Neural cell (in vitro differentiated cells): ENCODE measurements around the gene SLC16A10. TPM values are rescaled to one million over a fixed set of nuclear protein-coding genes. Genes with fewer than 3 reads are reported as not detected.

Experiments
- H2AFZ ChIP-seq: fragments of 200-600, 300-800 bp; sonication (generic), shearing (Covaris generic); 2 replicates; pipeline ENCODE4 v1.6.0; 2014; ENCODE audit warnings: low read depth, mild to moderate bottlenecking, antibody characterized with exemption, low read length, moderate library complexity
- H3F3A ChIP-seq: fragments of 200-600 bp; shearing (Covaris generic); 2 replicates; pipeline ENCODE4 v1.6.1; 2016; ENCODE audit warnings: mild to moderate bottlenecking, moderate library complexity, mixed read lengths, antibody characterized with exemption, low read length; ENCODE audit not compliant: insufficient read depth, poor library complexity, severe bottlenecking
- H3K27ac ChIP-seq: fragments of 200-600, 300-800 bp; sonication (generic), shearing (Covaris generic); 2 replicates; pipeline ENCODE4 v1.5.1; 2014; ENCODE audit warnings: mild to moderate bottlenecking, low read length, moderate library complexity
- H3K27me3 ChIP-seq: fragments of 300-800, 200-600 bp; sonication (generic), shearing (Covaris generic); 2 replicates; pipeline ENCODE4 v1.6.0; 2014; ENCODE audit warnings: mild to moderate bottlenecking, low read depth, low read length, moderate library complexity; ENCODE audit not compliant: insufficient read depth
- H3K36me3 ChIP-seq: fragments of 300-800, 200-600 bp; sonication (generic), shearing (Covaris generic); 2 replicates; pipeline ENCODE4 v1.5.1; 2014; ENCODE audit warnings: mild to moderate bottlenecking, antibody characterized with exemption, low read length, moderate library complexity; ENCODE audit not compliant: insufficient read depth
- H3K4me2 ChIP-seq: fragments of 300-800, 200-600 bp; sonication (generic), shearing (Covaris generic); 2 replicates; pipeline ENCODE4 v1.6.0; 2014; ENCODE audit warnings: mild to moderate bottlenecking, low read length
- H3K4me3 ChIP-seq: fragments of 300-800, 200-600 bp; sonication (generic), shearing (Covaris generic); 2 replicates; pipeline ENCODE4 v1.5.1; 2014; ENCODE audit warnings: mild to moderate bottlenecking, low read length, moderate library complexity
- H3K79me2 ChIP-seq: fragments of 200-600 bp; shearing (Covaris generic); replicated peaks from 2 replicates; pipeline ENCODE4 v1.6.0; 2014; ENCODE audit warnings: mild to moderate bottlenecking, low read length, moderate library complexity; ENCODE audit not compliant: insufficient read depth
- H3K9ac ChIP-seq: fragments of 300-800, 200-600 bp; sonication (generic), shearing (Covaris generic); 2 replicates; pipeline ENCODE4 v1.6.1; 2016; ENCODE audit warnings: mild to moderate bottlenecking, low read length, mixed read lengths
- H3K9me2 ChIP-seq: fragments of 200-600 bp; shearing (Covaris generic); 2 replicates; pipeline ENCODE4 v1.6.1; 2016; ENCODE audit warnings: mild to moderate bottlenecking, low read length, mixed read lengths; ENCODE audit not compliant: insufficient read depth
- H3K9me3 ChIP-seq: fragments of 200-600, 300-800 bp; sonication (generic), shearing (Covaris generic); 2 replicates; pipeline ENCODE4 v1.6.1; 2016; ENCODE audit warnings: mild to moderate bottlenecking, mixed run types, low read length, moderate library complexity, mixed read lengths
- H4K20me1 ChIP-seq: fragments of 200-600 bp; shearing (Covaris generic); 2 replicates; pipeline ENCODE4 v1.6.1; 2016; ENCODE audit warnings: mild to moderate bottlenecking, mixed run types; ENCODE audit not compliant: insufficient read depth
- EP300 ChIP-seq: fragments of 450-650 bp; conservative IDR thresholded peaks from 2 replicates; pipeline ENCODE4 v1.6.1; 2014; ENCODE audit warnings: antibody characterized with exemption, mild to moderate bottlenecking, moderate library complexity; ENCODE audit not compliant: poor library complexity, severe bottlenecking
- EZH2 ChIP-seq: fragments of 200-600, 300-800 bp; shearing (Covaris generic), sonication (generic); IDR thresholded peaks from 2 replicates; pipeline ENCODE4 v1.6.1; 2014; ENCODE audit warnings: antibody characterized with exemption, low read length, borderline replicate concordance, mild to moderate bottlenecking; ENCODE audit not compliant: insufficient read depth, poor library complexity, severe bottlenecking
- MXI1 ChIP-seq: fragments of 450-650 bp; conservative IDR thresholded peaks from 2 replicates; pipeline ENCODE4 v1.6.1; 2014; ENCODE audit warnings: antibody characterized with exemption, mild to moderate bottlenecking; ENCODE audit not compliant: poor library complexity, severe bottlenecking
- POLR2AphosphoS5 ChIP-seq: IDR thresholded peaks from 2 replicates; pipeline ENCODE4 v1.6.1; 2012
- RAD21 ChIP-seq: fragments of 450-650 bp; conservative IDR thresholded peaks from 2 replicates; pipeline ENCODE4 v1.6.1; 2014; ENCODE audit warnings: antibody characterized with exemption, mild to moderate bottlenecking, moderate library complexity
- SMC3 ChIP-seq: fragments of 450-650 bp; conservative IDR thresholded peaks from 2 replicates; pipeline ENCODE4 v1.6.1; 2014; ENCODE audit warnings: antibody characterized with exemption, mild to moderate bottlenecking, moderate library complexity; ENCODE audit not compliant: poor library complexity
- TAF1 ChIP-seq: IDR thresholded peaks from 2 replicates; pipeline ENCODE4 v1.6.1; 2012; ENCODE audit warnings: low read depth
- polyA plus RNA-seq: library from polyadenylated mRNA; depleted of rRNA; stranded (reverse); fragments of >200 nt; gene quantifications from 2 replicates; pipeline ENCODE4 v1.2.3, GENCODE V29; 2014
- TF ChIP-seq, protein P1 (sequence below): IDR thresholded peaks from 2 replicates; pipeline ENCODE4 v1.6.1; 2012; ENCODE audit warnings: borderline replicate concordance
- TF ChIP-seq, protein P2 (sequence below): fragments of 450-650 bp; IDR thresholded peaks from 2 replicates; pipeline ENCODE4 v1.5.1; 2014; ENCODE audit warnings: antibody characterized with exemption, mild to moderate bottlenecking, moderate library complexity; ENCODE audit not compliant: poor library complexity, severe bottlenecking

SLC16A10 gene
- polyA plus RNA-seq, 1 donor from 2014 or later = 1.5 TPM

DNA sequence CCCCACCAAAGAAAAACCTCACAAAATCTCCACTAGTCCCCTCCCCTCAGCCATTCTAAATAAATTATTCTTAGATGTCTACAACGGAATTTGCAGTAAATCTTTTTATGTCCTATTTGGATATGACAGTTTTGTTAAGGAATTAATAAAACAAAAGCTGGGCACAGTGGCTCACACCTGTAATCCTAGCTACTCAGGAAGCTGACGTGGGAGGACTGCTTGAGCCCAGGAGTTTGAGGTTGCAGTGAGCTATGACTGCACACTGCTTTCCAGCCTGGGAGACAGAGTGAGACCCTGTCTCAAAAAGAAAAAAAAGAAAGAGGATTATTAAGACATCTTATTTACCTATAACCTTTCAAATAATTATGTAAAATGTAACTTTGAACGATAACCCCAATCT is 165.4 kb downstream of the SLC16A10 start:
- no peak overlapping the region for H3K4me2 ChIP-seq
- TF ChIP-seq, protein P1, sequence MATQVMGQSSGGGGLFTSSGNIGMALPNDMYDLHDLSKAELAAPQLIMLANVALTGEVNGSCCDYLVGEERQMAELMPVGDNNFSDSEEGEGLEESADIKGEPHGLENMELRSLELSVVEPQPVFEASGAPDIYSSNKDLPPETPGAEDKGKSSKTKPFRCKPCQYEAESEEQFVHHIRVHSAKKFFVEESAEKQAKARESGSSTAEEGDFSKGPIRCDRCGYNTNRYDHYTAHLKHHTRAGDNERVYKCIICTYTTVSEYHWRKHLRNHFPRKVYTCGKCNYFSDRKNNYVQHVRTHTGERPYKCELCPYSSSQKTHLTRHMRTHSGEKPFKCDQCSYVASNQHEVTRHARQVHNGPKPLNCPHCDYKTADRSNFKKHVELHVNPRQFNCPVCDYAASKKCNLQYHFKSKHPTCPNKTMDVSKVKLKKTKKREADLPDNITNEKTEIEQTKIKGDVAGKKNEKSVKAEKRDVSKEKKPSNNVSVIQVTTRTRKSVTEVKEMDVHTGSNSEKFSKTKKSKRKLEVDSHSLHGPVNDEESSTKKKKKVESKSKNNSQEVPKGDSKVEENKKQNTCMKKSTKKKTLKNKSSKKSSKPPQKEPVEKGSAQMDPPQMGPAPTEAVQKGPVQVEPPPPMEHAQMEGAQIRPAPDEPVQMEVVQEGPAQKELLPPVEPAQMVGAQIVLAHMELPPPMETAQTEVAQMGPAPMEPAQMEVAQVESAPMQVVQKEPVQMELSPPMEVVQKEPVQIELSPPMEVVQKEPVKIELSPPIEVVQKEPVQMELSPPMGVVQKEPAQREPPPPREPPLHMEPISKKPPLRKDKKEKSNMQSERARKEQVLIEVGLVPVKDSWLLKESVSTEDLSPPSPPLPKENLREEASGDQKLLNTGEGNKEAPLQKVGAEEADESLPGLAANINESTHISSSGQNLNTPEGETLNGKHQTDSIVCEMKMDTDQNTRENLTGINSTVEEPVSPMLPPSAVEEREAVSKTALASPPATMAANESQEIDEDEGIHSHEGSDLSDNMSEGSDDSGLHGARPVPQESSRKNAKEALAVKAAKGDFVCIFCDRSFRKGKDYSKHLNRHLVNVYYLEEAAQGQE = no peak
- TF ChIP-seq POLR2AphosphoS5 (no peak), EZH2 (no peak), SMC3 (no peak), EP300 (no peak), TAF1 (no peak), MXI1 (no peak), RAD21 (no peak)
- TF ChIP-seq, protein P2, sequence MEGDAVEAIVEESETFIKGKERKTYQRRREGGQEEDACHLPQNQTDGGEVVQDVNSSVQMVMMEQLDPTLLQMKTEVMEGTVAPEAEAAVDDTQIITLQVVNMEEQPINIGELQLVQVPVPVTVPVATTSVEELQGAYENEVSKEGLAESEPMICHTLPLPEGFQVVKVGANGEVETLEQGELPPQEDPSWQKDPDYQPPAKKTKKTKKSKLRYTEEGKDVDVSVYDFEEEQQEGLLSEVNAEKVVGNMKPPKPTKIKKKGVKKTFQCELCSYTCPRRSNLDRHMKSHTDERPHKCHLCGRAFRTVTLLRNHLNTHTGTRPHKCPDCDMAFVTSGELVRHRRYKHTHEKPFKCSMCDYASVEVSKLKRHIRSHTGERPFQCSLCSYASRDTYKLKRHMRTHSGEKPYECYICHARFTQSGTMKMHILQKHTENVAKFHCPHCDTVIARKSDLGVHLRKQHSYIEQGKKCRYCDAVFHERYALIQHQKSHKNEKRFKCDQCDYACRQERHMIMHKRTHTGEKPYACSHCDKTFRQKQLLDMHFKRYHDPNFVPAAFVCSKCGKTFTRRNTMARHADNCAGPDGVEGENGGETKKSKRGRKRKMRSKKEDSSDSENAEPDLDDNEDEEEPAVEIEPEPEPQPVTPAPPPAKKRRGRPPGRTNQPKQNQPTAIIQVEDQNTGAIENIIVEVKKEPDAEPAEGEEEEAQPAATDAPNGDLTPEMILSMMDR = no peak
- no peaks in the 10 kb centered on the region for H4K20me1 ChIP-seq

DNA sequence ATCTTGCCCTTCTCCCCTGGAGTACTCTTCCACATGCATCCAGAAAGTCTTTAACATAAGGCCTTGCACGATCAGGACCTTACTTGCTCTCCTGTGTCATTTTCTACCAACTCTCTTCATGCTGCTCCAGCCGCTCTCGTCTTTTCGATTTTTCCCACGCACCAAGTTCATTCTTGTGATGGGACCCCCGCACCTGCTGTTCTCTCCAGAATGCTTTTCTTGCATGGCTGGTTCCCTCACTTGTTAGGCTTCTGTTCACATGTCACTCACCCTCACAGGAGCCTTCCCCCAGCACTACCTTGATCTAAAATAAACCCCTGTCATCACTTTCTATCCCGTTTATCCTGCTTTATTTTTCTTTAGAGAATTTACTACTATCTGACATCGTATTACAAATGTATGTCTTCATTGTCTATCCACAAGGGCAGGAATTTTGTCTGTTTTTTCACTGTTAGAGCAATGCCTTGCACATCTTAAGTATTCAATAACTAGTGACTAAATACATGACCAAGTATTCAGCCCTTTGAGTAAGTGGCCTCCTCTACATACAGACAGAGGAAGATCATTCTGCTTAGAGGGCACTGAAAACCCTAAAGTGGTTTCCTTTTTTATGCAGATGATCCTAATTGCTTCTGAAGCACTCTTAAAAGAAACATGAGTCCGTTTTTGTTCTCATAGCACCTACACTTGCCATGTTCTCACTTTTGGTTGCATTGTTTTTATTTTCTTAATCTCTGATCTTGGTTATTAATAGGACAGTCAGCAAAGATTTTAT is 166.9 kb downstream of the SLC16A10 start:
- H3F3A ChIP-seq = no peaks in the 10 kb centered on the region
- H3K4me2 ChIP-seq = no peak overlapping the region
- no peak overlapping the region for H3K9ac ChIP-seq
- H3K27me3 ChIP-seq = no peaks in the 10 kb centered on the region
- no peak for TF ChIP-seq MXI1
- no peak for TF ChIP-seq EP300
- no peak for TF ChIP-seq TAF1
- no peak for TF ChIP-seq SMC3
- no peak for TF ChIP-seq RAD21
- TF ChIP-seq, protein P1 = no peak
- no peak for TF ChIP-seq EZH2
- TF ChIP-seq, protein P2 = no peak
- TF ChIP-seq POLR2AphosphoS5 = no peak
- H3K36me3 ChIP-seq = no peaks in the 10 kb centered on the region
- H3K79me2 ChIP-seq = no peaks in the 10 kb centered on the region
- no peaks in the 10 kb centered on the region for H4K20me1 ChIP-seq
- no peak overlapping the region for H2AFZ ChIP-seq
- H3K9me3 ChIP-seq = no peaks in the 10 kb centered on the region
- no peaks in the 10 kb centered on the region for H3K9me2 ChIP-seq
- no peak overlapping the region for H3K4me3 ChIP-seq
- no peak overlapping the region for H3K27ac ChIP-seq

More for the DNA sequence above, 165.4 kb downstream of the SLC16A10 start:
- H3F3A ChIP-seq = no peaks in the 10 kb centered on the region
- no peaks in the 10 kb centered on the region for H3K9me2 ChIP-seq
- H3K36me3 ChIP-seq = no peaks in the 10 kb centered on the region
- H3K27me3 ChIP-seq = no peaks in the 10 kb centered on the region
- no peaks in the 10 kb centered on the region for H3K9me3 ChIP-seq
- H3K27ac ChIP-seq = no peak overlapping the region
- no peak overlapping the region for H3K9ac ChIP-seq
- no peaks in the 10 kb centered on the region for H3K79me2 ChIP-seq
- no peak overlapping the region for H2AFZ ChIP-seq
- H3K4me3 ChIP-seq = no peak overlapping the region
